Measurements from ENCODE around the gene CDH20. TPM values are rescaled to one million over a fixed set of nuclear protein-coding genes. Genes with fewer than 3 reads are reported as not detected.

The CDH20 gene
- total RNA-seq, result 0.75 TPM

GRCh38 chr18:61333271-61333745, at the start of gene CDH20:
Gene CDH20 (plus strand): TSS chr18:61333430.
- no peak for DNase-seq (ENCODE audit: low spot score)

DNA sequence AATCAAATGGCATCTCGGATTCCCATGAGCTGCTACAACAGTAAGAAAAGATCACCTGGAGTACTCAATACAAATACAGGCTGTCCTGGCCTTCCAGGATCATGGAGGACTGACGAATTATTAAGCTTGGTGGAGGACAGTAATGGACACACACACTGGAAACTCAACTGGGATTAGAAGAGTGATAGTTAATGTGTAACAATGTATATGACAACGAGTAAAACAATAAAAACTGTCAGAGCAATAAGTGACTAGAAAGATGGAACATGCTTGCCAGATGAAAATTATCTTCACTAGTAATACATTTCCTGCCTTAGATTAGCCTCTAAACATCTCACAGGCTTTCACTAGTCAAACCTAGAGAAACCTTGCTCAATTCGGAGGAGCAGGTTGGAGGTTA, 49.2 kb upstream of the CDH20 start:
- DNase-seq (ENCODE audit: low spot score), result no peak

GRCh38 chr18:61285777-61286176, 47.5 kb upstream of the CDH20 start:
- DNase-seq (ENCODE audit: low spot score), result no peak

DNA sequence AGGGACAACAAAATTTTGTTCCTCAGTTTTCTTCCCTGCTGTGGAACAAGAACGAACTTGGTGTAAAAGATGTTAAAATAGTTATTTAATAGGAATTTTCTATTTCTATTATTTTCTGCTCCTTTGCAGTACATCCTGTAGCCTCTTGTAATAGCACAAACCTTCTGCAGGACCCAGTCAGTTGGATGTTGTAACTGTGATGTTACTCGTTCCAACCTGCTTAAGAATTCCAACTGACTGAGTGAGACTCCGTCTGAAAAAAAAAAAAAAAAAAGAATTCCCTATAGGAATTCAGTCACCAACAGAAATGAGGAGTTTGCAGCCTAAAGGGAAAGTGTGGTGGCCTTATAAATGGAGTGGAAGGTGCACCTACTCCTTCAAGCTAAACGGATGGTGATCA, 46.4 kb upstream of the CDH20 start:
- no peak for DNase-seq (ENCODE audit: low spot score)

GRCh38 chr18:61290616-61291015, 42.6 kb upstream of the CDH20 start:
- DNase-seq (ENCODE audit: low spot score), result no peak

- DNase-seq (ENCODE audit: low spot score), result no peak
Measured at GRCh38 chr18:61292280-61293035, 40.8 kb upstream of the CDH20 start.

DNA sequence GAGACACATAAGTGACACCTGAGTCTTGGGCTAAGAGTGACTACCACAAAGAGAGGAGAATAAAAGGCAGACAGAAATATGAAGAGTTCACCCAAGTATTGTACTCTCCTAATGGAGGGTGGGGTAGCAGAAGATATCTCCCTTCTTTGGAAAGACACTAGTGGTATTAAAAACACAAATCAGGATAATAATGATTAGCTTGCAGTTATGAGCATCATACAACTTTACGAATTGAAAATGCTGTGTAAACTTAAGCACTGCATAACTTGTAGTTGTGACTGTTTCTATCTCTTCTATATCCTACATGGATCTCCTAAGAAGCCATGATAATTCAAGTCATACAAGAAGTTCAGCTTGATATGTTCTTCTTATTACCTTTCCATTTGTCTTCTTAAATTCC, 38.1 kb upstream of the CDH20 start:
- no peak for DNase-seq (ENCODE audit: low spot score)

- DNase-seq (ENCODE audit: low spot score), result no peak
Measured at GRCh38 chr18:61308004-61308403, 25.2 kb upstream of the CDH20 start.

DNA sequence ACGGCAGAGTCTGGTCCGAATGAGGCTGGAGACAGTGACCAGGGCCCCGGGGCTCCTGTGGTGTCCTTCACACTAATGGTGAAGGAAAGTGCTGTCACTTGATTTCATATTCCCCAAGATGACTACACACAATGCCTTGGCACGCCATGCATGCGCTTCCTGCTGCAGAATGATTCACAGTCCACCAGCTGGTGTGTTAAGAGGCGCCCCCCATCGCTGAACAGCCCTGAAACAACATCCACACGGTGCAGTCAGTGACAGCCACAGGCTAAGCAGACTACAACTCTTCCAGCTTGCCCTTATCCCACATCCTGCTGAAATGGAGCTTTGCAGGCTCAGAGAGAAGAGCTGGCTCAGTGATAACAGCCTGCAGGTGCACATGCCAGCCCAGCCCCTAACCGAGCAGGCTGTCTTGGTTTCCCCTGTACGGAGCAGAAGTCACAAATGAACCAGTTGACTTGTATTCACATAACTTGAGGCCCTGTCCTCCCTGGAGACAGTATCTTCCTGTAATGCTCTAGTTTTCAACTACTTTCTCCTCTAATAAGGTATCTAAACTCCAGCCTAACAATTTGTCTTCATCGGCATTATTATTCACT, 24.3 kb upstream of the CDH20 start:
- DNase-seq (ENCODE audit: low spot score), result no peak

GRCh38 chr18:61322265-61322873, 10.9 kb upstream of the CDH20 start:
- no peak for DNase-seq (ENCODE audit: low spot score)

DNA sequence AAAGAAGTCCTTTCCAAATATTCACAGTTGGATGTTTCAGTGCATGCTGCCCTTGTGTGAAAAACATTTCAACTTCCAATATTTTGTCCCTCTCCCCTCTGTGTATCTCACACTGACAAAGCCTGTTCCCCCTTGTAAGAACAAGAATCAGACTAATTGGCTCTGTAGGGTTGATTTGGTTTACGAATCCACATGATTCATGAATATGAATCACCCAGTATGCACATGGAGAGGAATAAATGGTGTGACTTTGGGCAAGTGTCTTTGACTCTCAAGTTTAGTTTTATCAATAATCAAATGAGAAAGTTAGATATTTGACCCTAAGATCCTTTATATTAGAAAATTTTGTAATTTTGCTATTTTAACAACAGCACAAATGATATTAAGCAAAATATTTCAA, 9.3 kb upstream of the CDH20 start:
- DNase-seq (ENCODE audit: low spot score), result no peak

GRCh38 chr18:61326407-61326806, 6.8 kb upstream of the CDH20 start:
- no peak for DNase-seq (ENCODE audit: low spot score)

- no peak for DNase-seq (ENCODE audit: low spot score)
Measured at GRCh38 chr18:61329398-61329797, 3.8 kb upstream of the CDH20 start.

DNA sequence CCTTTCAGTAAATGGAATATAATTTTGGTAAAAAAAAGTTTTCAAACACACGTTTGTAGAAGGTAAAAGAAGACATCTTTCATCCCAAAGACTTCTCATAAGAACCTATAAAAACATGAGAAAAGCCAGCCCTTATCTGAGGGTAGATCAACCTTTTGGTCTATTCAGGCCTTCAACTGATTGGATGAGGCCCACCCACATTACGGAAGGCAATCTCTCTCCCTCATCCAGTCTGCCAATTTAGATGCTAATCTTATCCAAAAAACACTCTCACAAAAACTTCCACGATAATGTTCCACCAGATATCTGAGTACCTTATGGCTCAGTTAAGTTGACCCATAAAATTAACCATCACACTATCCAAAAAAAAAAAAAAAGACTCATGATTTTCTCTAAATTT, 2.2 kb upstream of the CDH20 start:
- DNase-seq (ENCODE audit: low spot score), result no peak

- DNase-seq (ENCODE audit: low spot score), result no peak
Measured at GRCh38 chr18:61333746-61334490, 688 bp downstream of the CDH20 start.

DNA sequence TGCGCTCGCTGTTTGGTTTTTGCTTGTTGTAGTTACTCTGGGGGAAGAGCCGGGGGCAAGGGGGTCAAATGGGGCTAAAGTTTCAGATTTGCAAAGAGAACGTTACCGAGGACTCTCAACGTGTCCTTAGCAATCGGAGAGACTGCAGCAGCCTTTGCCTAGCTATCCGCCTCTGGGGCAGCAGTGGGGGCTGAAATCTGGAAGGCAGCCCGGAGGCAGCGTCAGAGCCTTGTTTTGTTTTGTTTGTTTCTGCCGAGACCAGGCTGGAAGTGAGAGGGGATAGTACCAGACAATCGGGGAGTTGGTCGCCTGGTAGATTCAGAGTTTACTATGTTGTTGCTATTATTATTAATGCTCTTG, 1.2 kb downstream of the CDH20 start:
- no peak for DNase-seq (ENCODE audit: low spot score)

DNA sequence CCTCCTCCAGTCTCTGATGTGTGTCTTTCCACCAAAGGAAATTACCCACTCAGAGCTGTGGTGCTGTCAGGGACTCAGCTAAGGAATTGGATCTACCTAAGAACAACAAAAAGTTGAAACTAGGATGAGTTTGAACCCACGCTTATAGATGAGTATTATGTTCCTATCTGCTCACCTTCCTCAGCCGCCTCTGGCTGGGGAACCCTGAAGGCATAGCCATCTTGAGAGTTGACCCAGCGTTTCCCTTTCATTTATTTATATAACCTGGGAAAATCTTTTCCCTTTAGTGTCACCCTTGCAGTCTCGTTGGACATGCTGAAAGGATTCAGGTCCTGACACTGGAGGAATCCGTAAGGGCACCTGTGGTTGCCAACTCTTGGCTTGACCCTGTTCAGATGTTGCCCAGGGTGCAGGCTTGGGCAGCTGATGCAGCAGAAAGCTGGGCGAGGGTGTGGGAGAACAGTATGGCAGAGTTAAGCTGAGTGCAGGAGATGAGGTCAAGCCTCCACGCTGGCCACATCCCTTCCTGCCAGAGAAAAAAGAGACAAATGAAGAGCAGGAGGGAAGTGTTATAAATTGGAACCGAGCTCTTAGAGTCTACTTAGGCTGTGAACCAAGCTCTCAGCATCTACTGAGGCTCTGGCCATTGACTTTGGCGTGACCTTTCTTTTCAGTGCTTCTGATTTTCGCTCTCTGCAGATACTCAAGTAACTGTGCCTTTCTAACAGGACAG, 1.9 kb downstream of the CDH20 start:
- no peak for DNase-seq (ENCODE audit: low spot score)

GRCh38 chr18:61335684-61336555, 2.7 kb downstream of the CDH20 start:
- DNase-seq (ENCODE audit: low spot score), result no peak

DNA sequence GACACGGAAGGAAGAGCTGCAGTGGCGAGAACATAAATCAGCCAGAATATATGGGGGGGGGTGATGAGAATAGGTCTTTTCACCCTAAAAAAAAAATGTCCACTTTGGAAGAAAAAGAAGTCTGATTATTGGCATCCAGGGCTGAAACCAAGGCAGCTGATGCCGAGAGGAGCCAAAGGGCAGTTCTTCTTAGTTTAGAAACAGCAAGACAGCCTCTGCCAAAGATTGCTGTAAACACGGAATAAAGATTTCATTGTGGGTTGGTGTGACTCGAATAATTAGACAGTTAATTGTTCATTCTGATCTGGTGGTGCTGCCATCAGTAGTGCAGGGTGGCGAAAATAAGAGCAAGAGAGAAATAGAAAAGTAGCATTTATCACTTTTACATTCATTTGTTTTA, 3.5 kb downstream of the CDH20 start:
- no peak for DNase-seq (ENCODE audit: low spot score)

- DNase-seq (ENCODE audit: low spot score), result no peak
Measured at GRCh38 chr18:61337527-61337926, 4.3 kb downstream of the CDH20 start.

DNA sequence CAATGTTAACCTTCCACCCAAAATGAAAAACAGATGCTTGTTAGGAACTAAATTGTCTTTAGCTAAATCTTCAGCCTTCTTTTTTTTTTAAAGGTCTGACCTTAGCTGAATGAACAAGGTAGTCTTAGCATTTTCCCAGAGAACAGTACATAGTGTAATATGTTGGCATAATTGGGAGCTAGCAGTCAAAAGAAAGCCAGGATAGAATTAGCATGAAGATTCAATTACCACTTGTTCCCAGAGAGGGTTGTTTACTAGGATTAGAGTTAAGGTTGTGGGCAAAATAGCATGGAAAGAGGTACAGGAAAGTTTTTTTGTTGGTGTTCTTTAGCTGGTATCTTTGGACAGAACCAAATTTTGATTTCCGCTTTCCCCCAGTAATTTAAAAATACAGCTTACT, 6.9 kb downstream of the CDH20 start:
- no peak for DNase-seq (ENCODE audit: low spot score)
